ENCODE measurements around the gene TPTE.

GRCh38 chr21:10639123-10639522 is 117.7 kb downstream of the TPTE start:
- TF ChIP-seq CTCF (conservative IDR thresholded peaks at IDR 0.05; ENCODE audit: low read depth, low read length) (no peak), EZH2 (IDR thresholded peaks at IDR 0.05; ENCODE audit: borderline replicate concordance, low read depth, low read length, poor library complexity, severe bottlenecking) (no peak)
